ENCODE results near the gene FAM9C.

The FAM9C gene

DNA sequence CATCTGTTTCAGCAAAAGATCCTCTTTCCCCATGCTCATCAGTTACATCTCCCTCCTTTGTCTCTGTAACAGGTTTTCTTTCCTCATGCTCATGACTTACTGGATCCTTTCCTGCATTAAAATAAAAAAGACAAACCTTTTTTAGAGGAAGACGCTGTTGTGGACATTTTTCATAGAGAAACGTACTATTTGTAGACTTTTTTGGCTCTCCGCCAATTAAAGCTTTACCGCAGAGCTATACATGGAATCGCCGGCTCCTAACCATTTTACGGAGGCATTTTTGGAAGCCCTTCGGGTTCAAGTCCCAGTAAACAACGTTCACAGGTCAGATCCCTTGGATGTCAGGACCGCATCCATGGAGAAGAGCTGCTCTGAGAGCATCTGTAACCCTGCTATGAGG is 1.3 kb downstream of the FAM9C start:
- in situ Hi-C loops (cut with MboI; ENCODE audit: low pct_unique_long_range_greater_than_20kb, low sequenced_read_pairs, unreplicated experiment), result no loop called here
- TF ChIP-seq, protein P1, sequence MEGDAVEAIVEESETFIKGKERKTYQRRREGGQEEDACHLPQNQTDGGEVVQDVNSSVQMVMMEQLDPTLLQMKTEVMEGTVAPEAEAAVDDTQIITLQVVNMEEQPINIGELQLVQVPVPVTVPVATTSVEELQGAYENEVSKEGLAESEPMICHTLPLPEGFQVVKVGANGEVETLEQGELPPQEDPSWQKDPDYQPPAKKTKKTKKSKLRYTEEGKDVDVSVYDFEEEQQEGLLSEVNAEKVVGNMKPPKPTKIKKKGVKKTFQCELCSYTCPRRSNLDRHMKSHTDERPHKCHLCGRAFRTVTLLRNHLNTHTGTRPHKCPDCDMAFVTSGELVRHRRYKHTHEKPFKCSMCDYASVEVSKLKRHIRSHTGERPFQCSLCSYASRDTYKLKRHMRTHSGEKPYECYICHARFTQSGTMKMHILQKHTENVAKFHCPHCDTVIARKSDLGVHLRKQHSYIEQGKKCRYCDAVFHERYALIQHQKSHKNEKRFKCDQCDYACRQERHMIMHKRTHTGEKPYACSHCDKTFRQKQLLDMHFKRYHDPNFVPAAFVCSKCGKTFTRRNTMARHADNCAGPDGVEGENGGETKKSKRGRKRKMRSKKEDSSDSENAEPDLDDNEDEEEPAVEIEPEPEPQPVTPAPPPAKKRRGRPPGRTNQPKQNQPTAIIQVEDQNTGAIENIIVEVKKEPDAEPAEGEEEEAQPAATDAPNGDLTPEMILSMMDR (IDR thresholded peaks at IDR 0.05; ENCODE audit: extremely low read depth, insufficient read depth, missing control alignments), result no peak
- no peak for DNase-seq (ENCODE audit: low spot score)

DNA sequence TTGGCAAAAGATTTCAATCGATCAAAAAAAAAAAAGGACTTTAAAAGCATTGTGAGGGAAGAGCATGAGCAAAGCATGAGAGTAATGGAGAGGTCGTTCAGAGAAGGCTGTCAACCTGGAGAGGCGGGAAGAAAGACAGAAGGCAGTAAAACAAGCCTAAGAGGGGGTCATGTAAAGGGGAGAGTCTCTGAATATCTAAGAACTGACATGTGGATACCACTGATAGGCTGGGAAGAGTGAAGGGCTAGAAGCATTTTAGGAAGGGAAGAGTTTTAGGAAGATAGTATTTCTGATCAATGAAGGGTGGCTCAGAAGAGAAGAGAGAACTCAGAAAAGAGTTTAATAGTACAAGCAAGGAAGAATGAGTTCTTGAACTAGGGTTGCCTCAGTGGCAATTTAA is 7.5 kb downstream of the FAM9C start:
- no peak for DNase-seq (ENCODE audit: low spot score)
- TF ChIP-seq, protein P1 (IDR thresholded peaks at IDR 0.05; ENCODE audit: extremely low read depth, insufficient read depth, missing control alignments), result no peak
- in situ Hi-C loops (cut with MboI; ENCODE audit: low pct_unique_long_range_greater_than_20kb, low sequenced_read_pairs, unreplicated experiment), result no loop called here

GRCh38 chrX:13033193-13033592 is 11.2 kb downstream of the FAM9C start:
- no peak for DNase-seq (ENCODE audit: low spot score)
- in situ Hi-C loops (cut with MboI; ENCODE audit: low pct_unique_long_range_greater_than_20kb, low sequenced_read_pairs, unreplicated experiment), result no loop called here
- TF ChIP-seq, protein P1 (IDR thresholded peaks at IDR 0.05; ENCODE audit: extremely low read depth, insufficient read depth, missing control alignments), result no peak

- in situ Hi-C loops (cut with MboI; ENCODE audit: low pct_unique_long_range_greater_than_20kb, low sequenced_read_pairs, unreplicated experiment), result no loop called here
- TF ChIP-seq, protein P1 (IDR thresholded peaks at IDR 0.05; ENCODE audit: extremely low read depth, insufficient read depth, missing control alignments), result no peak
- DNase-seq (ENCODE audit: low spot score), result no peak
Observed at GRCh38 chrX:13029887-13030771, 14.3 kb downstream of the FAM9C start.

GRCh38 chrX:13029637-13029886 is 14.9 kb downstream of the FAM9C start:
- in situ Hi-C loops (cut with MboI; ENCODE audit: low pct_unique_long_range_greater_than_20kb, low sequenced_read_pairs, unreplicated experiment), result no loop called here
- no peak for DNase-seq (ENCODE audit: low spot score)
- TF ChIP-seq, protein P1 (IDR thresholded peaks at IDR 0.05; ENCODE audit: extremely low read depth, insufficient read depth, missing control alignments), result no peak

- no peak for DNase-seq (ENCODE audit: low spot score)
- TF ChIP-seq, protein P1 (IDR thresholded peaks at IDR 0.05; ENCODE audit: extremely low read depth, insufficient read depth, missing control alignments), result no peak
- in situ Hi-C loops (cut with MboI; ENCODE audit: low pct_unique_long_range_greater_than_20kb, low sequenced_read_pairs, unreplicated experiment), result no loop called here
Observed at GRCh38 chrX:13028871-13029636, 15.4 kb downstream of the FAM9C start.

Measured in GM13977 (cell line).